Measurements from ENCODE around the gene CNR2.

GRCh38 chr1:23928789-23929188 lies 15.6 kb upstream of the CNR2 start:
- TF ChIP-seq POLR2A (IDR thresholded peaks at IDR 0.05; ENCODE audit: low read length) = no peak
- TF ChIP-seq GATA1 (IDR thresholded peaks at IDR 0.05; ENCODE audit: low read depth, low read length) = no peak

Measured in erythroblast (primary cell).